ENCODE data around the gene CTSC.

The CTSC gene

DNA sequence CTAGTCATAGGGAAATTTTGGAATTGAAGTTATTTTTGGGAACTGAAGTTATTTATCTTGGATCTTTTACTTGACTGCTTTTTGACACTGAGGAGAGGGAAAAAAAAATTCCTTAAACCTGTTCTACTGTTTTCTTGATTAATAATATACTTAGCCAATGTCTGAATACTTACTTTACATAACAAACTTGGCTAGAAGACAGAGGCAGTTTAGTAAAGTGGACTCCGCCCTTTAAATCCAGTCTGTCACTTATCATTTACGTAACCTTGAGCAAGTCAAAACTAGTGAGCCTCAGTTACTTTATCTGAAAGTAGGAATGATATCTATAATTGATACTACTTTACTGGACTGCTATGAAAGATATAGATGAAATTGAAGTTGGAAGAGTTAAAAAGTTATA, 19.5 kb downstream of the CTSC start:
- TF ChIP-seq ZFX (IDR thresholded peaks at IDR 0.05; ENCODE audit: borderline replicate concordance), result no peak
- no peak overlapping the region for H3K27ac ChIP-seq

DNA sequence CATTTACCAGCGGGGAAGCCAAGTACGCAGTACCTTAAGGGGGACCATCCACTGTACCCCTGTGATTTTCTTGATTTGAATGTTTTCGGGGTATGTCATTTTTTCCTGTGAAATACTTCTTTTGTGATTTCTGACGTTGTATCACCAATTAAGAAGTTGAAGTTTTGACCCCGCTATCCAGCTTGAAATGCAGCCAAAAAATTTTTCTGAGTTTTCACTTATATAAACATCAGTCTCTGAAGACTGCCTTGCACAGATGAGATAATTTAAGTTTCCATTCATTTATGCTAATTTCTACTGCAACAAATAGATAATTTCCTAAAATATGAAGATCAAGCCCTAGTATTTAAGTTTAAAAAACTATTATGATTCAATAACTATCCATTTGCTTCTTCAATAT, 20.0 kb downstream of the CTSC start:
- no peak overlapping the region for H3K27ac ChIP-seq
- TF ChIP-seq ZFX (IDR thresholded peaks at IDR 0.05; ENCODE audit: borderline replicate concordance), result no peak
- TF ChIP-seq, protein P1, sequence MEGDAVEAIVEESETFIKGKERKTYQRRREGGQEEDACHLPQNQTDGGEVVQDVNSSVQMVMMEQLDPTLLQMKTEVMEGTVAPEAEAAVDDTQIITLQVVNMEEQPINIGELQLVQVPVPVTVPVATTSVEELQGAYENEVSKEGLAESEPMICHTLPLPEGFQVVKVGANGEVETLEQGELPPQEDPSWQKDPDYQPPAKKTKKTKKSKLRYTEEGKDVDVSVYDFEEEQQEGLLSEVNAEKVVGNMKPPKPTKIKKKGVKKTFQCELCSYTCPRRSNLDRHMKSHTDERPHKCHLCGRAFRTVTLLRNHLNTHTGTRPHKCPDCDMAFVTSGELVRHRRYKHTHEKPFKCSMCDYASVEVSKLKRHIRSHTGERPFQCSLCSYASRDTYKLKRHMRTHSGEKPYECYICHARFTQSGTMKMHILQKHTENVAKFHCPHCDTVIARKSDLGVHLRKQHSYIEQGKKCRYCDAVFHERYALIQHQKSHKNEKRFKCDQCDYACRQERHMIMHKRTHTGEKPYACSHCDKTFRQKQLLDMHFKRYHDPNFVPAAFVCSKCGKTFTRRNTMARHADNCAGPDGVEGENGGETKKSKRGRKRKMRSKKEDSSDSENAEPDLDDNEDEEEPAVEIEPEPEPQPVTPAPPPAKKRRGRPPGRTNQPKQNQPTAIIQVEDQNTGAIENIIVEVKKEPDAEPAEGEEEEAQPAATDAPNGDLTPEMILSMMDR (IDR thresholded peaks at IDR 0.05), result no peak

DNA sequence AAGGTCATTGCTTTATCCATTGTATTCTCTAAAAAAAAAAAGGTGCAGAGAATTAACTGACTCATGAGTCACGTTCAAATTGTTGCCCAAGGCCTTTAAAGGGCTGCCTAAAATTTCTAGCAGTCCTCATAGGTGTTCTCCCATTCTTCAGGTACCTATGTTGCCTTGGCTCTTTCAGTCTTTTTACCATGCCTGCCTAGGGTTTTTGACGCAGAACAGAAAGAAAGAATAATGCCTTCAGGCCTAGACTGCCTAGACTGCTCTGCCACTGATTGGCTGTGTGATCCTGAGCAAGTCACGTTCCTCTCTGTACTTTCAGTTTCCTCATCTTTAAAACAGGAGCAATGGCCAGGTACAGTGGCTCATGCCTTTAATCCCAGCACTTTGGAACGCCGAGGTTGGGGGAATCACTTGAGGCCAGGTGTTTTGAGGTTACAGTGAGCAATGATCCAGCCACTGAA, 21.5 kb downstream of the CTSC start:
- no peak overlapping the region for H3K27ac ChIP-seq
- TF ChIP-seq, protein P1 (IDR thresholded peaks at IDR 0.05), result no peak
- TF ChIP-seq ZFX (IDR thresholded peaks at IDR 0.05; ENCODE audit: borderline replicate concordance), result no peak

DNA sequence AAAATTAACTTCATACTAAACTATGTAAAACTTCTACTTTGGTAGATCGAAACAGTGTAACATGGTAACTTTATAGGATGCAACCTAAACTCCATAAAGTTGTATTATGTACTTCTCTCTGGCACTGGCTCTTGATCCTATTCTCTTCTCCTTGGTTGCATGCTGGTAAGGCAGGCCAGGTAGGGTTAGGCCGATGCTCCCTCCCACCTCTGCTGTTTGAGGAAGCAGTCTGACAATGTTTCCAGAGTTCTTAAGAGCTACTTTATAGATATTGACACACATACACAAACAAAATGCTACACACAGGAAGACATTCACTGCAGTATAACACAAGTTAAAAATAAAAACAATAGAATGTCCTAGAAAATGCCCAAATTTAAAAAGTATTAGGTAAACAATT, 22.5 kb downstream of the CTSC start:
- no peak overlapping the region for H3K27ac ChIP-seq
- no peak for TF ChIP-seq ZFX (IDR thresholded peaks at IDR 0.05; ENCODE audit: borderline replicate concordance)
- TF ChIP-seq, protein P1 (IDR thresholded peaks at IDR 0.05), result no peak

DNA sequence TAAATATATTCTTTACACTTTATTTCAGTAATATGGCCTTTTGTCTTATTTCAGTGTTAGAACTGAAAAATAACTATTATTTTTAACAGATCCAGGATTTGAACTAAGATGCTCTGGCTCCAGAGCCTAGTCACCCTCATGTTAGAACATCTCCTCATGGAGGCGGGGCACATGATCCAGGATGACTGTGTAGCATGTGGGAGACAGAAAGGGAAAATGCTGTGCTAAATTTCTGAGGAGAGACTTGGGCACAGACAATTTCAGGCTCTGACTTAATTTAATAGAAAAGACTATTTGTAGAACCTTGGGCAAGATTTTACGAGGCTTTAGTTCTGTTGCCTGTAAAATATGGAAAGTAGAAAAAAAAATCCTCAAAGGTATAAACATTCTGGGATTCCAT, 24.1 kb downstream of the CTSC start:
- no peak for TF ChIP-seq ZFX (IDR thresholded peaks at IDR 0.05; ENCODE audit: borderline replicate concordance)
- TF ChIP-seq, protein P1 (IDR thresholded peaks at IDR 0.05), result no peak
- no peak overlapping the region for H3K27ac ChIP-seq

DNA sequence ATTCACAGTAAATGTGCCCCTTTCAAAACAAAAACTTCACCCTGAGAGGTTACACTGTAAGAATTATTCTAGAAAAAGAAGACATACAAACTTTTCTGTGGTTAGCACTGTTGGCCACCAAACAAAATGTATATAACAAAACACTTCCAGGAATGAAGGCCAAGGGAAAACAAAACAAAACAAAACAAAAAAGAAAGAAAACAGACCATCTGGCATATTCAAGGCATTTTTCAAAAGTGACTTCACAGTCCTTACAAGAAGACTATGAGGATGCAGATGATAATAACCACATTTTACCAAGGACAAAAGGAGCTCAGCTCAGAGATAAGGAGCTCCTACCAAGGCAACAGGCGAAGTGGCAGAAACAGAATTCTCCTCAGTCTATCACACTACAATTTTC, 24.9 kb downstream of the CTSC start:
- TF ChIP-seq, protein P1 (IDR thresholded peaks at IDR 0.05), result no peak
- no peak for TF ChIP-seq ZFX (IDR thresholded peaks at IDR 0.05; ENCODE audit: borderline replicate concordance)
- H3K27ac ChIP-seq, result no peak overlapping the region

DNA sequence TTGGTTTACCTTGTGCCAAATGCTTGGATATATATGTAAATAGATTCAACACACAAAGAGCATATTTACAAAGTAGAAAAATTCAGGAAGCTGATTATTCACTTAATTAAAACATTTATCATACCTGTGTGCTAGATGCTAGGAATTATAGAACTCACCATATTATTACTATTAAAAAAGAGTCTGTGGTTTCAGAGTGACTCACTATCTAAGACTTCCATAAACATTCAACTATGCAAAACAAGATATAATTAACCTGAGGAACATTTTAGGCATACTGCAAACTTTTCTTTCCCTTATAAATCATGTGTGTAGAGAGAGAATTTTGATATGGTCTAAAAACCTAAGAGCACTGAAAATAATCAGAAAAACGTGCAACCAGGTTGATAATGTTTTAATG, 27.3 kb downstream of the CTSC start:
- H3K27ac ChIP-seq, result no peak overlapping the region

More for the DNA sequence above, 27.3 kb downstream of the CTSC start:
- TF ChIP-seq, protein P1 (IDR thresholded peaks at IDR 0.05), result no peak
- no peak for TF ChIP-seq ZFX (IDR thresholded peaks at IDR 0.05; ENCODE audit: borderline replicate concordance)

All from 22Rv1 (cell line).